Measurements from ENCODE around the gene ARSI.

The ARSI gene

GRCh38 chr5:150303070-150303615 is 438 bp upstream of the ARSI start:
- TF ChIP-seq, protein P1, sequence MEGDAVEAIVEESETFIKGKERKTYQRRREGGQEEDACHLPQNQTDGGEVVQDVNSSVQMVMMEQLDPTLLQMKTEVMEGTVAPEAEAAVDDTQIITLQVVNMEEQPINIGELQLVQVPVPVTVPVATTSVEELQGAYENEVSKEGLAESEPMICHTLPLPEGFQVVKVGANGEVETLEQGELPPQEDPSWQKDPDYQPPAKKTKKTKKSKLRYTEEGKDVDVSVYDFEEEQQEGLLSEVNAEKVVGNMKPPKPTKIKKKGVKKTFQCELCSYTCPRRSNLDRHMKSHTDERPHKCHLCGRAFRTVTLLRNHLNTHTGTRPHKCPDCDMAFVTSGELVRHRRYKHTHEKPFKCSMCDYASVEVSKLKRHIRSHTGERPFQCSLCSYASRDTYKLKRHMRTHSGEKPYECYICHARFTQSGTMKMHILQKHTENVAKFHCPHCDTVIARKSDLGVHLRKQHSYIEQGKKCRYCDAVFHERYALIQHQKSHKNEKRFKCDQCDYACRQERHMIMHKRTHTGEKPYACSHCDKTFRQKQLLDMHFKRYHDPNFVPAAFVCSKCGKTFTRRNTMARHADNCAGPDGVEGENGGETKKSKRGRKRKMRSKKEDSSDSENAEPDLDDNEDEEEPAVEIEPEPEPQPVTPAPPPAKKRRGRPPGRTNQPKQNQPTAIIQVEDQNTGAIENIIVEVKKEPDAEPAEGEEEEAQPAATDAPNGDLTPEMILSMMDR (IDR thresholded peaks at IDR 0.05; ENCODE audit: extremely low read depth, missing control alignments) = no peak
- no peak for DNase-seq (ENCODE audit: low spot score)

DNA sequence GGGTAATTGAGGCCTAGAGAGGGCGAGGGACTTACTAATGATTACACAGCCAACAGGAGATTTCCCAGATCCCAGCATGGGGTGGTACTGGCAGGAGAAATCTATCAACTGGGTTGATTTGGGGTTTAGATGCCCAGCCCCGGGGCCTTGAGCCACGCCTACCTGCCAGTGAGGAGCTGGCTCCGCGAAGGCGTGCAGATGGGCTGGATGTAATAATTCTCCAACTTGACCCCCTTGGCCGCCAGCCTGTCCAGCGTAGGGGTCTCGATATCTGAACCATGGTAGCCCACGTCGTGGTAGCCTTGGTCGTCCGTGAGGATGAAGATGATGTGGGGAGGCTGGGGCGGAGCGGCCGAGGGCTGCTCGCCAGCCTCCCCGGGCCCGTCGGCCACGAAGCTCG is 804 bp downstream of the ARSI start:
- TF ChIP-seq, protein P1 (IDR thresholded peaks at IDR 0.05; ENCODE audit: extremely low read depth, missing control alignments) = no peak

GRCh38 chr5:150301170-150301505 is 1.6 kb downstream of the ARSI start:
- DNase-seq (ENCODE audit: low spot score) = no peak
- TF ChIP-seq, protein P1 (IDR thresholded peaks at IDR 0.05; ENCODE audit: extremely low read depth, missing control alignments) = no peak

More for the DNA sequence above, 804 bp downstream of the ARSI start:
- DNase-seq (ENCODE audit: low spot score) = no peak

- TF ChIP-seq, protein P1 (IDR thresholded peaks at IDR 0.05; ENCODE audit: extremely low read depth, missing control alignments) = no peak
- DNase-seq (ENCODE audit: low spot score) = no peak
These were observed 2.1 kb downstream of the ARSI start for GRCh38 chr5:150300496-150301169.

GRCh38 chr5:150299571-150300327 is 3.0 kb downstream of the ARSI start:
- TF ChIP-seq, protein P1 (IDR thresholded peaks at IDR 0.05; ENCODE audit: extremely low read depth, missing control alignments) = no peak
- DNase-seq (ENCODE audit: low spot score) = peak; percentile 62

- DNase-seq (ENCODE audit: low spot score) = no peak
- TF ChIP-seq, protein P1 (IDR thresholded peaks at IDR 0.05; ENCODE audit: extremely low read depth, missing control alignments) = no peak
These were observed 3.8 kb downstream of the ARSI start for GRCh38 chr5:150298701-150299451.

All from GM20000 (cell line).